ENCODE results near the gene APOO.

APOO gene

GRCh38 chrX:23937100-23937499, 29.4 kb upstream of the APOO start:
- no peak overlapping the region for H3K27ac ChIP-seq (ENCODE audit: low read depth, low read length)
- no peak overlapping the region for H3K9ac ChIP-seq (ENCODE audit: low read length)
- no peaks in the 10 kb centered on the region for H3K36me3 ChIP-seq (ENCODE audit: low read length)
- no peaks in the 10 kb centered on the region for H3K27me3 ChIP-seq (ENCODE audit: low read length)
- H3K9me2 ChIP-seq (replicated peaks; ENCODE audit: insufficient read depth, low read length) = no peaks in the 10 kb centered on the region
- H3K4me2 ChIP-seq (ENCODE audit: low read depth, low read length, poor library complexity, severe bottlenecking) = no peak overlapping the region
- H2AFZ ChIP-seq (ENCODE audit: low read depth, low read length, severe bottlenecking) = no peak overlapping the region
- no peak for TF ChIP-seq EZH2phosphoT487 (conservative IDR thresholded peaks at IDR 0.05; ENCODE audit: low read length)
- TF ChIP-seq, protein P1, sequence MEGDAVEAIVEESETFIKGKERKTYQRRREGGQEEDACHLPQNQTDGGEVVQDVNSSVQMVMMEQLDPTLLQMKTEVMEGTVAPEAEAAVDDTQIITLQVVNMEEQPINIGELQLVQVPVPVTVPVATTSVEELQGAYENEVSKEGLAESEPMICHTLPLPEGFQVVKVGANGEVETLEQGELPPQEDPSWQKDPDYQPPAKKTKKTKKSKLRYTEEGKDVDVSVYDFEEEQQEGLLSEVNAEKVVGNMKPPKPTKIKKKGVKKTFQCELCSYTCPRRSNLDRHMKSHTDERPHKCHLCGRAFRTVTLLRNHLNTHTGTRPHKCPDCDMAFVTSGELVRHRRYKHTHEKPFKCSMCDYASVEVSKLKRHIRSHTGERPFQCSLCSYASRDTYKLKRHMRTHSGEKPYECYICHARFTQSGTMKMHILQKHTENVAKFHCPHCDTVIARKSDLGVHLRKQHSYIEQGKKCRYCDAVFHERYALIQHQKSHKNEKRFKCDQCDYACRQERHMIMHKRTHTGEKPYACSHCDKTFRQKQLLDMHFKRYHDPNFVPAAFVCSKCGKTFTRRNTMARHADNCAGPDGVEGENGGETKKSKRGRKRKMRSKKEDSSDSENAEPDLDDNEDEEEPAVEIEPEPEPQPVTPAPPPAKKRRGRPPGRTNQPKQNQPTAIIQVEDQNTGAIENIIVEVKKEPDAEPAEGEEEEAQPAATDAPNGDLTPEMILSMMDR (IDR thresholded peaks at IDR 0.05; ENCODE audit: insufficient read depth, low read length, poor library complexity, severe bottlenecking) = no peak
- no peaks in the 10 kb centered on the region for H3K9me3 ChIP-seq (ENCODE audit: insufficient read depth, low read length)
- H4K20me1 ChIP-seq (ENCODE audit: low read depth, low read length) = no peaks in the 10 kb centered on the region
- no peaks in the 10 kb centered on the region for H3K79me2 ChIP-seq (ENCODE audit: insufficient read depth, low read length)
- H3F3A ChIP-seq (ENCODE audit: insufficient read depth) = no peaks in the 10 kb centered on the region
- H3K4me3 ChIP-seq (ENCODE audit: insufficient read depth, low read length, poor library complexity, severe bottlenecking) = no peak overlapping the region

GRCh38 chrX:23936180-23936579, 28.4 kb upstream of the APOO start:
- TF ChIP-seq, protein P1 (IDR thresholded peaks at IDR 0.05; ENCODE audit: insufficient read depth, low read length, poor library complexity, severe bottlenecking) = no peak
- no peak for TF ChIP-seq EZH2phosphoT487 (conservative IDR thresholded peaks at IDR 0.05; ENCODE audit: low read length)
- Histone ChIP-seq H3K36me3 (ENCODE audit: low read length) (no peaks in the 10 kb centered on the region), H3K9ac (ENCODE audit: low read length) (no peak overlapping the region), H2AFZ (ENCODE audit: low read depth, low read length, severe bottlenecking) (no peak overlapping the region), H3K27ac (ENCODE audit: low read depth, low read length) (no peak overlapping the region), H3K4me2 (ENCODE audit: low read depth, low read length, poor library complexity, severe bottlenecking) (no peak overlapping the region), H3F3A (ENCODE audit: insufficient read depth) (no peaks in the 10 kb centered on the region), H4K20me1 (ENCODE audit: low read depth, low read length) (no peaks in the 10 kb centered on the region), H3K79me2 (ENCODE audit: insufficient read depth, low read length) (no peaks in the 10 kb centered on the region), H3K4me3 (ENCODE audit: insufficient read depth, low read length, poor library complexity, severe bottlenecking) (no peak overlapping the region), H3K27me3 (ENCODE audit: low read length) (no peaks in the 10 kb centered on the region), H3K9me3 (ENCODE audit: insufficient read depth, low read length) (no peaks in the 10 kb centered on the region), H3K9me2 (replicated peaks; ENCODE audit: insufficient read depth, low read length) (no peaks in the 10 kb centered on the region)

DNA sequence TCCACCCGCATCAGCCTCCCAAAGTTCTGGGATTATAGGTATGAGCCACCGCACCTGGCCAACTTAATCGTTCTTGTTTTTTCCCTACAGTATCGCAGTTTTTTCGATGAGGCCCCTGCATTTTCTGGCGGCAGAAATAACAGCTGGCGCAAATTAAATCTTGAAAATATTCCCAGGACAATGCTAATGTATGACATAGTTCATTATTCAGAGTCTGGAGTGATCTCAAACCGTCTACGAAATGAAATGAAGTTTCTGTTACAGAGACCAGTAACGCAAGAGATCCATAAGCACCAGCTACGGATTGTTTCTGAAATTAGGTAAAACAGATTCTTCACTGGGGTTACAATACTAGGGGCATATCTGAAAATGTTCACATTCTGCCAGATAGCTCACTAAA, 27.4 kb upstream of the APOO start:
- no peaks in the 10 kb centered on the region for H3K9me2 ChIP-seq (replicated peaks; ENCODE audit: insufficient read depth, low read length)
- no peaks in the 10 kb centered on the region for H3K36me3 ChIP-seq (ENCODE audit: low read length)
- no peaks in the 10 kb centered on the region for H3K9me3 ChIP-seq (ENCODE audit: insufficient read depth, low read length)
- TF ChIP-seq, protein P1 (IDR thresholded peaks at IDR 0.05; ENCODE audit: insufficient read depth, low read length, poor library complexity, severe bottlenecking) = no peak
- no peak for TF ChIP-seq EZH2phosphoT487 (conservative IDR thresholded peaks at IDR 0.05; ENCODE audit: low read length)
- no peak overlapping the region for H3K27ac ChIP-seq (ENCODE audit: low read depth, low read length)
- no peaks in the 10 kb centered on the region for H3K79me2 ChIP-seq (ENCODE audit: insufficient read depth, low read length)
- H3K9ac ChIP-seq (ENCODE audit: low read length) = no peak overlapping the region
- no peaks in the 10 kb centered on the region for H3K27me3 ChIP-seq (ENCODE audit: low read length)
- H3K4me2 ChIP-seq (ENCODE audit: low read depth, low read length, poor library complexity, severe bottlenecking) = no peak overlapping the region
- no peak overlapping the region for H3K4me3 ChIP-seq (ENCODE audit: insufficient read depth, low read length, poor library complexity, severe bottlenecking)
- H3F3A ChIP-seq (ENCODE audit: insufficient read depth) = no peaks in the 10 kb centered on the region
- no peaks in the 10 kb centered on the region for H4K20me1 ChIP-seq (ENCODE audit: low read depth, low read length)
- no peak overlapping the region for H2AFZ ChIP-seq (ENCODE audit: low read depth, low read length, severe bottlenecking)

Measured in SU-DHL-6 (cell line).